ENCODE measurements around the gene ETV1. TPM values are rescaled to one million over a fixed set of nuclear protein-coding genes. Genes with fewer than 3 reads are reported as not detected.

ETV1 gene
- total and polyA plus RNA-seq, 9 donors, result 0.60 to 6.3 (median 2.3) TPM

DNA sequence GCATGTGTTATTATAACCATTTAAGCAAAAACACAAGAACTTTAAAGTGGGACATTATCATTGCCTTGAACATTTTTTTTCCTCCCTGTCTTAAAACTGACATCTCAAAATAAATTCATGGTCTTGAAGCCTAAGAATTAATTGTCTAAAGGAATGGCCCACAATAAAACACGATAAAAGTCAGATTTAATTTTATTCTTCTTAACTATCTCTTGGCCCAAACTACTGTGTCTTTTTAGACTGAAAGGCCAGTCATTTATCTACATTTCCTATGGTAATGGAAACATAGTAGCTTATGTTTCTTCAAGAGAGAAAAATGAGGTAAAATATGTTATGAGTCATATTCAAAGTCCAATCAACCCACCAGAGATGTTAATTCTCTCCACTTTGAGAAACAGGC lies 24.4 kb upstream of the ETV1 start:
- no peak overlapping the region for H3K27ac ChIP-seq

DNA sequence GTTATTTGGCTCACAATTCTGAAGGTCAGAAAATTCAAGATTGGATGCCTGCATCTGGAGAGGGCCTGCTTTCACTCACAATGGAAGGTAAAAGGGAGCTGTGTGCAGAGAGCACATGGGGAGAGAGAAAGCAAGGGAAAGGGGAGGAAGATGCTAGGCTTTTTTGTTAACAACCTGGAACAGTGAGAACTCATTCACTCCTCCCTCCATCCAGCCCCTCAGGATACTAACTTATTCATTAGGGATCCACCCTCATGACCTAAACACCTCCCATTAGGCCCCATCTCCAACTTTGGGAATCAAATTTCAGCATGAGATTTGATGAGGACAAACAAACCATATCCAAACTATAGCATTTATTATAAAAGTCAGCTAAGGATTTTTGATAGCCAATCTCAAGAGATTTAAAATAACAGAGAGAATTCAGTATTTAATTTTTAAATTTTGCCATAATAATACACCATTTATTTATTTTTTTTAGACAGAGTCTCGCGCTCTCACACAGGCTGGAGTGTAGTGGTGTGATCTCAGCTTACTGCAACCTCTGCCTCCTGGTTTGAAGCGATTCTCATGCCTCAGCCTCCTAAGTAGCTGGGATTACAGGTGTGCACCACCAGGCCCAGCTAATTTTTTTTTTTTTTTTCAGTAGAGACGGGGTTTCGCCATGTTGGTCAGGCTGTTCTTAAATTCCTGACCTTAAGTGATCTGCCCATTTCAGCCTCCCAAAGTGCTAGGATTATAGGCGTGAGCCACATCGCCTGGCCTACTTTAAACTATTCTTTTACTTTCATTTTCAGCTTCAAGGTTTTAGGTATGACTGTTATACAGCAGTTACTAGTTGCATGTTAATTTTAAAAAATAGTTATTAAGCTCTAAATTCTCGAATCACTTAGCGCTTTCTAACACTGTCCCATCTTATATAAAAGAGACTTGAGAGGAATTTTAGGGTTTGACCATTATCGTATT lies 20.3 kb upstream of the ETV1 start:
- TF ChIP-seq EP300 (IDR thresholded peaks at IDR 0.05) (no peak), POLR2A (IDR thresholded peaks at IDR 0.05) (no peak)
- TF ChIP-seq, protein P1, sequence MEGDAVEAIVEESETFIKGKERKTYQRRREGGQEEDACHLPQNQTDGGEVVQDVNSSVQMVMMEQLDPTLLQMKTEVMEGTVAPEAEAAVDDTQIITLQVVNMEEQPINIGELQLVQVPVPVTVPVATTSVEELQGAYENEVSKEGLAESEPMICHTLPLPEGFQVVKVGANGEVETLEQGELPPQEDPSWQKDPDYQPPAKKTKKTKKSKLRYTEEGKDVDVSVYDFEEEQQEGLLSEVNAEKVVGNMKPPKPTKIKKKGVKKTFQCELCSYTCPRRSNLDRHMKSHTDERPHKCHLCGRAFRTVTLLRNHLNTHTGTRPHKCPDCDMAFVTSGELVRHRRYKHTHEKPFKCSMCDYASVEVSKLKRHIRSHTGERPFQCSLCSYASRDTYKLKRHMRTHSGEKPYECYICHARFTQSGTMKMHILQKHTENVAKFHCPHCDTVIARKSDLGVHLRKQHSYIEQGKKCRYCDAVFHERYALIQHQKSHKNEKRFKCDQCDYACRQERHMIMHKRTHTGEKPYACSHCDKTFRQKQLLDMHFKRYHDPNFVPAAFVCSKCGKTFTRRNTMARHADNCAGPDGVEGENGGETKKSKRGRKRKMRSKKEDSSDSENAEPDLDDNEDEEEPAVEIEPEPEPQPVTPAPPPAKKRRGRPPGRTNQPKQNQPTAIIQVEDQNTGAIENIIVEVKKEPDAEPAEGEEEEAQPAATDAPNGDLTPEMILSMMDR (IDR thresholded peaks at IDR 0.05), result no peak
- 89 to 91% (median 91%) methylated on average over 10 of the region's 10 CpGs for WGBS, 3 donors
- Histone ChIP-seq H3K27ac (no peak overlapping the region), H3K27me3 (no peaks in the 10 kb centered on the region), H3K36me3 (no peaks in the 10 kb centered on the region), H3K4me1 (ENCODE audit: insufficient read depth) (no peaks in the 10 kb centered on the region), H3K4me3 (no peak overlapping the region), H3K9me3 (no peaks in the 10 kb centered on the region)
- DNase-seq, result no peak
- intact Hi-C loops (cut with DNase I), result no loop called here

More for the DNA sequence above, 24.4 kb upstream of the ETV1 start:
- H3K27me3 ChIP-seq, result no peaks in the 10 kb centered on the region
- no peaks in the 10 kb centered on the region for H3K4me1 ChIP-seq (ENCODE audit: insufficient read depth)
- TF ChIP-seq EP300 (IDR thresholded peaks at IDR 0.05) (no peak), POLR2A (IDR thresholded peaks at IDR 0.05) (no peak)
- TF ChIP-seq, protein P1 (IDR thresholded peaks at IDR 0.05), result no peak
- H3K4me3 ChIP-seq, result no peak overlapping the region
- intact Hi-C loops (cut with DNase I), result no loop called here
- H3K9me3 ChIP-seq, result no peaks in the 10 kb centered on the region
- no peaks in the 10 kb centered on the region for H3K36me3 ChIP-seq
- 19 to 29% (median 24%) methylated on average over 1 of the region's 1 CpG for WGBS, 3 donors
- DNase-seq, result no peak

DNA sequence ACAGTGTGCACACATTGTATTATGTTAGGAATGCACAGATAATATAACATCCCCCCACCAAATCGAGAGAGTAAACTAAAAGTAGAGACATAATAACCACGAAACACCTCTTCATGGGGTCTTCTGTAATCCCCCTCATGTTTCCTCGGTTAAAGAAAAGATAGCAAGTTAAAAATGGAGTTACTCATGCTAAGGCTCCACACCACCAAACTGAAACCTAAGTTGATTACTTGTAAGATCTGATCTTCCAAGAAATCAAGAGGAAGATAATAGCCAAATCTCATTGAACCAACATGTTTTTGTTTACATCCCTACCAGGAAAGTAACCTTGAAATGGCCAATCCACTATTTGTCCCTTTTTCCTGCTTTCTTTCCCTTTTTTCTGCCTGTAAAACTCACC lies 11.7 kb upstream of the ETV1 start:
- Histone ChIP-seq H3K36me3 (no peaks in the 10 kb centered on the region), H3K4me1 (ENCODE audit: insufficient read depth) (no peaks in the 10 kb centered on the region), H3K27me3 (no peaks in the 10 kb centered on the region), H3K4me3 (no peak overlapping the region), H3K9me3 (no peaks in the 10 kb centered on the region), H3K27ac (no peak overlapping the region)
- 75 to 87% (median 76%) methylated on average over 3 of the region's 3 CpGs for WGBS, 3 donors
- intact Hi-C loops (cut with DNase I), result no loop called here
- TF ChIP-seq, protein P1 (IDR thresholded peaks at IDR 0.05), result no peak
- no peak for TF ChIP-seq POLR2A (IDR thresholded peaks at IDR 0.05)
- no peak for DNase-seq

DNA sequence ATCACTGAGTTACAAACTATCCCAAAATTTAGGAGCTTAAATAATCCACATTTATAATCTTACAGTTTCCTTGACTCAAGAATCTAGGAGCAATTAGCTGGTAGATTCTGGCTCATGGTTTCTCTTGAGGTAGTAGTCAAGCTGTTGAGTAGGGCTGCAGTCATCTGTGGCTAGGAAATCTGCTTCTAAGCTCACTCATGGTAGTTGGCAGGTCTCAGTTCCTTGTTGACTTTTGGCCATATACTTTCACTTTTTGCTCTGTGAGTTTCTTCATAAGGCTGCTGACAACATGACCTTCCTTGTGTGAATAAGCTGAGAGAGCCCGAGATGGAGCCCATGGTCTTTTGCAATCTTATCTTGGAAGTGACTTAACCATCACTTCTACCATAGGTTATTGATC lies 10.8 kb upstream of the ETV1 start:
- Histone ChIP-seq H3K36me3 (no peaks in the 10 kb centered on the region), H3K27ac (no peak overlapping the region), H3K4me3 (no peak overlapping the region), H3K4me1 (ENCODE audit: insufficient read depth) (no peaks in the 10 kb centered on the region), H3K9me3 (no peaks in the 10 kb centered on the region), H3K27me3 (no peaks in the 10 kb centered on the region)
- TF ChIP-seq, protein P1 (IDR thresholded peaks at IDR 0.05), result no peak
- TF ChIP-seq EP300 (IDR thresholded peaks at IDR 0.05) (no peak), POLR2A (IDR thresholded peaks at IDR 0.05) (no peak)
- 84 to 92% (median 87%) methylated on average over 1 of the region's 1 CpG for WGBS, 3 donors
- DNase-seq, result no peak
- intact Hi-C loops (cut with DNase I), result no loop called here
